NCI-H510A (cell line): Measurements from ENCODE around the gene DNAL4.
"Not testable (repeated sequence)": the region's sequence is repeated elsewhere in the genome, so short reads cannot be mapped to it uniquely, and the experiment has no call there.

ENCODE experiments used
- DNase-seq: peaks from one replicate; lab custom pipeline; 2025; lab: John Stamatoyannopoulos, UW

Gene DNAL4

DNA sequence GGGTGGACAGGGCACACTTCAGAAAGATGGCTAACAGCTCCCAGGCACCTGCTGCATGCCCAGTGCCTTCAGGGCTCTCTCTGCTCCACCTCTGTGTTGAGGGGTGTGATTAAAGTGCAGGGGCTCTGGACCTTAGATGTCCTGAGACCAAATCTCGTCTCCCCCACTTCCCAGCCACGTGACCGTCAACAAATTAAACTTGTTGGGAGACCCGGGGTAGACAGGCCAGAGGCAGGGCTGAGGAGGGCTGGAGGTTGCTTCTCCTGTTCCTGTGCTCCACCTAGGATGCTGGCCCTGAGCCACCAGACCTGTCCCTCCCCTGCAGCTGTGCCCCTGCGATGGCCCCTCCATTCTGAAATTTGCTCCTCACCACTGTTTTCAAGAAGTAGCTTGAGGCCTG lies 32.9 kb upstream of the DNAL4 start:
- DNase-seq: no peak

DNA sequence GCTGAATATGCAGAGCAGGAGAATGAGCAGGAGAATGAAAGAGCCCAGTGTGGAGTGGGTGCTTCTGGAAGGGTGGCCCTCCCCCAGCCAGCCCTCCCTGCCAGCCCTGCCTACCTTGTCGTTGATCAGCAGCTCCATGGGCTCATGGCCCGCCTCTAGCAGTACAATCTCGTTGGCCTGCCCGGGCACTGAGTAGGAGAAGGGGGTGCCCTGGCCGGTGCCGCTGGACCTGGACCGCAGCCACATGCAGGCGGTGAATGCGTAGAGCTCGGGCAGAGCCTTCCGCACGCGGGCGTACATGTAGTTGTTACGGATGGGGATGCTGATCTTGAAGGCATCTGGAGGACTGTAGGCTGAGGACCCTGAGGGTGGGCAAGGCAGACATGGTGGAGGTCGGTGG lies 32.4 kb upstream of the DNAL4 start:
- DNase-seq: no peak

DNA sequence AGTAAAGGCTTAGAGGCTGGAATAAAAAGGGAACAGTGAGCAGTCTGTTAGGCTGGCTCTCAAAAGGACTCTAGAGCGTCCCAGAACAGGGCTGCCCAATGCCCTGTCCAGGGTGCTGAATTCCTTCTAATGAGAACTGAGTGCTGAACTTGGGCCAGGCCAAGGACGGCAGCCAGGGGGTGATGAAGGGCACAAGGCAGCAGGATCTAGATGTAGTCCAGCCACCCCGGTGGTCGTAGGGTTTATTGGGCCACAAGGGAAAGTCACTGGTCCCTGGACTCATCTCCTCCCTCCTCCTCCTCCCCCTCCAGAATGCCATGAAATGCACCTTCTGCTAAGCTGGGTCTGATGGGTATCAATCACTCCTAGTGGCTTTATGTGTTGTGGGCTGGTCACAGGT lies 30.6 kb upstream of the DNAL4 start:
- DNase-seq: no peak

DNA sequence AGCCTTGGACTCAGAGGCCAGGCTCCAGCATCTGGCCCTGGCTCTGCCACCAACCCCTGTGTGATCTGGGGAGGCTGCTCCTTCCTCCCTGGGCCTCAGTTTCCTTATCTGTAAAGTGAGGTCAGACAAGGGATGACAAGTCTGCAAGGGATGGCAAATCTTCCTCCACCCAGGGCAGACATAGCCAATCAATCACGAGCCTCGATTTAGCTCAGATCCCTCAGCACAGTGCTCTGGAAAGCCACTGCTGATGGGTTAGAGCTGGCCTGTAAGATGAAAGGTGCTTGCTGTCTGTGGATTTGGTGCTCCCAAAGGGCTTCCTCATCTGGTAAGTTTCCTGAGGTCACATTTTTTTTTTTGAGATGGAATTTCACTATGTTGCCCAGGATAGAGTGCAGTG lies 29.7 kb upstream of the DNAL4 start:
- no peak for DNase-seq

DNA sequence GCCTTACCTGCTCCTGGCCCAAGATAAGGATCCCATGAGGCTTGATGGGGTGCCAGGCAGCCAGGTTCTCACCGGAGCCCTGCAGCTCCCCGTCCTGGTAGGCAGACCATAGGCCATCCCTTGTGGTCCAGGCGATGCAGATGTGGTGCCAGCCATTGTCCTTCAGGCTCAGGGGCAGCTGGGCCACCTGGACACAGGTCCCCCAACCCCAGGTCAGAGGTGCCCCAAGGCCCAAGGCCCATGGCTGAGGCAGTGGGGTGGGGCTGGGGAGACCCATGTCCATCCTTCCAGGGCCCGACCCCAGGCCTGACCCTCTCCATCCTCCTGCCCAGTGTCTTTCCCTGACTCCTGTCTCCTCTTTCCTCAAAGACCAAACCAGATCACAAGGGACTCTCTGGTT lies 29.1 kb upstream of the DNAL4 start:
- no peak for DNase-seq

DNA sequence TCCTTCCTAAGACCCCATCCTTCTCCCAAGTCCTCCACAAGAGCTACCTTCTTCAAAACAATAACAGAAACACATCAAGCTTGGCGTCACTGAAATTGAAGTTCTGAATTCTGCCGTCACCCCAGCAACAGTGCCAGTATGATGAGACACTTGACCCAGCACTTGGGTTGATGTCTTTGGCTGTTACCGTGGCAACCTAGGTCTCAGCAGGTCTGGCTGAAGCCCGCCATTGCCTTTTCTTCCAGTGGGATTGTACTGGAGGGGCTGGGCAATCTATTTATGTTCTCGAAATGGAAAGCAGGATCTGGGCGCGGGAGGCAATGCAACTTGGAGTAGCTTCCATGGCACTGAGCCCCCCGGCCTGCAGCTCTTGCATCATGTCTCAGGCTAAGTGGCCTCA lies 26.1 kb upstream of the DNAL4 start:
- DNase-seq: no peak

DNA sequence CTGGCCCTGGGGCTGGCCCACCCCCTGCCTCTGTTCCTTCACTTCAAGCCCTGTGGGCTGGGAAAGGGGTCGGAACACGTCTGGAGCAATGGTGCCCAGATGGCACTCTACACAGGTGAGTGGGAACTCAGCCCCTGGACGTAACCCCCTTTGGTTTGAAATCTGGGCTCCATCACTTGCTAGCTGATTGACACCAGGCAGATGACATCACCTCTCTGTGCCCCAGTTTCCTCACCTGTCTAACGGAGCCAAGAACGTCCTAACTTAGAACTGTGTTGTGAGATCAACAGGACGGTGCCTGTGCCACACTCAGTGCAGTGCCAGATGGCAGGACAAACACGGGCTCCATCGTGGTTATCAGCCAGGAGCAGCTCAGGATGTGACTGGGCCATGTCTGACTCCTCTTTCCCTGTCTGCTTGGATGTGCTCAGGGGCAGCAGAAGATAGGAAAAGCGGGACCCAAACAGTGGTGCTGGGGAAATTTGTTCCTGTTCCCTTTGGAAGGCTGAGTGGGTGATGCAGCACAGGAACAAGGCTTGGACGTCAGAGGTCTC lies 25.5 kb upstream of the DNAL4 start:
- no peak for DNase-seq

DNA sequence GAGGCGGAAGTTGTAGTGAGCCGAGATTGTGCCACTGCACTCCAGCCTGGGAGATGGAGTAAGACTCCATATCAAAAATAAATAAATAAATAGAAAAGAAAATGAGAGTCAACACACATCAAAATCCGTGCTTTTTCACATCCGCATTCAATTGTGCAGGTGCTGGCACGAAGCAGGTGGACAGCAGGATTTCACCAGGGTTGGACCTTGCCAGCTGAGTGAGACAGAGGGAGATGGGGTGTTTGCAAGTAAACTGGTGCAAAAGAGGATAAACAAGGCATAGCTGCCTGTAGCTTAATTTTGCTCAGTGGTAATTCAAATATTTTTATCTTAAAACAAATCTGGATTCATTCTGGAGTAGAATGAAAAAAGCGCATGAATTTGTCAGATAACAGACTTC lies 23.3 kb upstream of the DNAL4 start:
- DNase-seq: no peak

DNA sequence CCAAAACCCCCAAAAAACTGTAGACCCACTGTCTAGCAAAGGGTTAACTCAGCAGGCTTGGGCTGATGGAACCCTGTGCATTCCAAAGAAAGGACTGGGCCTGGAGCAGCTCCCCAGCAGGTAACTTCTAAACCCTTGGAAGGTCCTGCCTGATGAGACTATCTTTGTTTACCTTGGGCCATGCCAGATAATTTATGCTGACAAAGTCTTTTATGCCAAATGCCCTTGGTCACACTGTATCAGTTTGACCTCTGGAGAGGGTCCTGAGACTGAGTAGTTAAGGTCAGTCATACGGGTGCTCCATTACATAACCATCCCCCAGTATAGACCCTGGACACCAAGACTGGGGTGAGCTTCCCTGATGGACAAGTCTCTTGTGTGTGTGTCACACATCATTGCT lies 21.9 kb upstream of the DNAL4 start:
- no peak for DNase-seq

DNA sequence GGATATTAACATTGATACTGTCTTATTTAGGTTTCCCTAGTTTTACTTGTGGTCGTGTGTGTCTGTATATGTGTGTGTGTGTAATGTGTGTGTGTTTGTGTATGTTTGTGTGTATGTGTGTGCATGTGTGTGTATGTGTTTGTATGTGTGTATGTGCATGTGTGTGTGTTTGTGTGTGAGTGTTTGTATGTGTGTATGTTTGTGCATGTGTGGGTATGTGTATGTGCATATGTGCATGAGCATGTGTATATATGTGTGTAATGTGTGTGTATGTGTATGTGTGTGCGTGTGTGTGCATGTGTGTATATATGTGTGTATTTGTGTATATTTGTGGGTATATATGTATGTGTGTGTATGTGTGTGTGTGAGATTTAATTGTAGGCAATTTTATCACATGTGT lies 17.3 kb upstream of the DNAL4 start:
- no peak for DNase-seq

DNA sequence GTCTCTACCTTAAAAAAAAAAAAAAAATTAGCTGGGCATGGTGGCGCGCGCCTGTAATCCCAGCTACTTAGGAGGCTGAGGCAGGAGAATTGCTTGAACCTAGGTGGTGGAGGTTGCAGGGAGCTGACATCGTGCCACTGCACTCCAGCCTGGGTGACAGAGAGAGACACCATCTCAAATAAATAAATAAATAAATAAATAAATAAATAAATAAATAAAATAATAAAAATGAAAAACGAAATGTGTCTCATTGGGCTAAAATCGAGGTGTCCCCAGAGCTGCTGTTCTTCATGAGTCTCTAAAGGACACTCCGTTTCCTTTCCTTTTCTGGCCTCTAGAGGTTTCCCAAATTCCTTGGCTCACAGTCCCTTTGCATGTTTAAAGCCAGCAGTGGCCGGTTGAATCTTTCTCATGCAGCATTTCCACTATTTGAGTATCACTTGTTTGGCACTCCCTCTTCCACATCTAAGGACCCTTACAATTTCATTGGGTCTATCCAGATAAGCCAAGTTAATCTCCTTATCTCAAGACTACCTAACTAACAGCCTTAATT lies 11.2 kb upstream of the DNAL4 start:
- not testable (repeated sequence) for DNase-seq

DNA sequence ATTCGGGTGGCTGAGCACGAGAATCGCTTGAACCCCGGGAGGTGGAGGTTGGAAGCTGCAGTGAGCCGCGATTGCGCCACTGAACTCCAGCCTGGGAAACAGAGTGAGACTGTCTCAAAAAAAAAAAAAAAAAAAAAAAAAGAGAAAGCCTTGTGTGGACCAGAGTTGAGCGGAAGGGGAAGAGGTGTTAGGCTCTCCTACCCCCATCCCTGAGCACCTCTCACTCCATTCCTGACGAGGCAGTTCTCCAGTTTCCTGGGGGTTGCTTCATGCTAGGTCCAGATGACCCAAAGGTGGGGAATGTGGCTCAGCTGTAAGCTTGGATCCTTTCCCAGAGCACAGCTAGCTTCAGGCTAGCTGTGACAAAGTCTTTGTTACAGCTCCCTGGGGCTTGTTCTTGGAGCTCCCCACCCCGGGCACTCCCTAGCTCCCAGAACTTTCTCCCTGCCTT lies 8.8 kb upstream of the DNAL4 start:
- no peak for DNase-seq

DNA sequence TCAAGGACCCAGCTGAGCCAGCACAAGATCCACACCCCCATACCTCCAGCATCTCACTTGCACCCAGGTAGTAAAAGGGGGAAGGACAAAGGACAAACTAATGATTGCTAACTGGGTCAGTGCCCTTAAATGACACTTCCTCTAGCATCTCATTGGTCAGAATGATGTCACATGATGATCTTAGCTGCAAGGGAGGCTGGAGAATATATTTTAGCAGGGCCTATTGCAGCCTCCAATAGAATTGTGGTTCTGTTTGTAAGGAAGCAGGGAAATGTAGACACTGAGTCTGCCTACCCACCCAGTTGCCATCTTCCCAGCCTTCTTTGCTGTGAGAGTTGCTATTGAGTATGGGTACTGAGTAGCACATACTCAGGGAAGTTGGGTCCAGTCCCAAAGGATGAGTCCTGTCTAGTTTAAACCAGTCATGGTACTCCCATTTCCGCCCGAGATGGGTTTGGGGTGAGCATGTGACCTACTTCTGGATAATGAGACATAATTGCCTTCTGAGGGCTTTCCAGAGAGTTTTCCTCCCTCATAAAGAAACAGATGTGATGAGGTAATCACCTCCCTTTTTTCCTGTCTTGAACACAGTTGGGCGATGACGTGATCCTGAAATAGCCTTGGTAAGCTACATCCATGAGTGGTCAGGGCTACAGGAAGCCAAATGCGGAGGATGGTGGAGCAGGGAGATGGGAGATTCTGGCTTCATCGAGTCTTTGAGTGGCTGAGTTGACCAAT lies 5.5 kb upstream of the DNAL4 start:
- no peak for DNase-seq

DNA sequence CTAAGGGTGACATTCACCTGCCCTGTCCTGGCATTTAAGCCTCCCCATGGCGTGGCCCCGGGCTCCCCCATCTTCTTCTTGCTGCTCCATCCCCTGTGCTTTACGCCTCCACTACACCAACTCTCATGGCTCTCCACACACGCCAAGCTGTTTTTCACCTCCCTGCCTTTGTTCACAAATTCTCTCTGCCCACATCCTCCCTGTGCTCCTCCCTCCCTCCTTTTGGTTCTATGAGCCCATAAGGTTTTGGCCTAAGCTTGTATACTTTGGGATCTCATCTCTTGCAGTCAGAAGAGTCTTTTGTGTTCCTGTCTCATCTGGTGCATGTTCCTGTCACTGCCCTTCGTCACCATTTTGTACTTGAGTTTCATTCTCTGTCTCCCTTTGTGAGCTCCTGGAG lies 4.6 kb upstream of the DNAL4 start:
- no peak for DNase-seq

DNA sequence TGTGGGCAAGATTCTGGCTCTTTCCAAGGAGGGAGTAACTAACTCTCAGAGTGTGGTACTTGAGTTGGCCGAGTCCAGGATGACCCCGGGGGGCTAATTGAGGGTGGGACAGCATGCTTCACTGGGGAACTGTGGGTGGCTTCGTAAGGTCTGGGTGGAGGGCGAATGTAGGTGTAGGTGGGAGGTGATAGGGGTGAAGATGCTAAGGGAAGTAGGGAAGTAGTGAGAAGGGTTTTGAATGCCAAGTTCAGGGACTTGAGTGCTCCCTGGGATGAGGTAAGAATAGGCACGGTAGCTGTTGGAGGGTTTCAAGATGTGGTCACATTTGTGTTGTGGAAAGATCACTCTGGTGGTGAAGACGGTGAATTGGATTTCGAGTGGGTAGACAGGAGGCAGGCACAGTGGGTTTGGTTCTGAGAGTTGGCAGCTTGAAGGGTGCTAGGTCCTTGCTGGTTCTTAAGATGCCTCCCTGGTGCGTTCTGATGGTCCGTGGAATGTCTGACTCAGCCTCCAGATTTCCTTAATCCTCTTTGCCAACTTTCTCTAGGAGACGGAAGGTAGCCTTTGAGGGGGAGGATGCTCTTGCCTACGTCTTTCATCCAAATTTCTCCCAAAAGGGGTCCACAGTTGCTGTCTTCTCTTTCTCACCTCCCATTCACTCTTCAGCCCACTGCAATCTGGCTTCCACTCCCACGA lies 2.5 kb upstream of the DNAL4 start:
- DNase-seq: no peak

DNA sequence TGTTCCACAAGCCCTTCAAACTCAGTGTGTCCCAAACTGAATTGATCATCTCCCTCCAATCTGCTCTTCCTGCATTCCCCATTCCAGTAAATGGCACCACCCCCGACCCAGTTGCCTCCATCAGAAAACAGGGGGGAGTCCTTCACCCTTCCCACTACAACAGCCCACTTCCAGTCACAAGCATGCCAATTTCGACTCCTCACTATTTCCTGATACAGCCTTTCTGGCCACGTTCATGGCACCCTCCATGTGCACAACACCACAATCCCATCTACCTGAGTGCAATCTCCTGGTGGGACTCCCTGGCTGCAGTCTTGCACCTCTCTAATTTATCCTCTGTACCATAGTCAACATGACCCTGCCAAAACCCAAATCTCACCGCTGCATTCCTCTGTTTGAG lies 1.6 kb upstream of the DNAL4 start:
- DNase-seq: no peak

DNA sequence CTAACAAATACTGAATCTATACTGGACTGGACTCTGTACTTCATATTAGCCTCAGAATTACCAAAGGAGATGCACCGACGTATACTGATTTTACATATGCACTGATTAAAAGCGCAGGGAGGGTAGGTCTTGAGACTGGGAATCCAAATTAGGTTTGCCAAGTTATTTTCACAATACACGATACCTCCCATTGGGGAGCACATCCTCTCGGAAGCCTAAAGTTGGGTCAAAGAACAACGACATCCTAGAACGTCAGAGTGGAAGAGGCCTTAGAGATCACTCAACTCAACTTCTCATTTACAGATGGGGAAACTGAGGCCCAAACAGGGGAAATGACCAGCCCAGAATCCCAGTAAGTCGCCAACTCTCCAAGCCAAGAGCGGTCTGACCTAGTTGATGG lies 626 bp downstream of the DNAL4 start:
- DNase-seq: no peak

DNA sequence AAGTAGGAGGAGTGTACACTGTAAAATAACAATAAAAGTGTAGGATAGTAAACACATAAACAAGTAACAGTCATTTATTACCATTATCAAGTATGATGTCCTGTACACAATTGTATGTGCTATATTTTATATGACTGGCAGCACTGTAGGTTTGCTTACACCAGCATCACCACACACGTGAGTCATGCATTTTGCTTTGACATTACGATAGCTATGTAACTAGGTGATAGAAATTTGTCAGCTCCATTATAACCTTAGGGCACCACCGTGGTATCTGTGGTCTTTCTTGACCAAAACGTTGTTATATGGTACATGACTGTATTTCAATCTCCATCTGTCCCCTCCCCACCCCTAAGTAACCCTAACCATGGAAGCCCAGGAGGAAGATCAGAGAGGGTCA lies 1.1 kb downstream of the DNAL4 start:
- DNase-seq: no peak

DNA sequence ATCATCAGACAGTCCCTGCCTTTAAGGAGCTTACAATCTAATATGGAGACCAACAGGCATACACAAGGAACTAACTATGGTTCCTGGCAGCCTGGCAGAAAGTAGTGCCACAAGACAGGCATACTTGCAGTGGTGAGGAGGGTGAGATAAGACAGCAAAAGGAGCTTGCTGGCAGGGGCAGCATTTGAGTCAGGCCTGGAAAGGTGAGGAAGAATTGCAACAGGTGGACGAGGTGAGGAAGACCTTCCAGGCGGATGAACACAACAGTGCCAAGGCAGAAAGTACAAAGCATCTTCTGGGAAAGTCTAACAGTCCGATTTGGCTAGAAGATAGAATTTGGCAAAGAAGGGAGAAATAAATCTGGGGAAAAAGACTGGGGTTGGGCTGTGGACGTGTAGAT lies 4.3 kb downstream of the DNAL4 start:
- DNase-seq: no peak

DNA sequence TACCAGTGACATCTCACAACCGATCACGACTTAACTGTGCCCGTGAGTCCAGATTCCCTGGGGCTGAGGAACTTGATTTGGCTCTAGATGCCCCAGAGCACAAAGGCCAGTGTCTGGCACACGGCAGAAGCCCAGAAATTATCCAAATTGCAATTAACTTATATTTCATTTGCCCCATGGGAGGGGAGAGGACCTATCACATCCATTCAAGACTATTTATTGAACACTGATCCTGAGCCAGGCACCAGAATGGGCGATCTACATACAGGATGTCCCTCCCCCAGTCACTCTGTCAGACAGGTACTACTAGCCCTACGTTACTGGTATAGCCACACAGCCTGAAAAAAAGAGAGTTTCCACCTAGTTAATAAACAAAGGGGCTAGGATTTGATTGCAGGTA lies 5.1 kb downstream of the DNAL4 start:
- DNase-seq: no peak

DNA sequence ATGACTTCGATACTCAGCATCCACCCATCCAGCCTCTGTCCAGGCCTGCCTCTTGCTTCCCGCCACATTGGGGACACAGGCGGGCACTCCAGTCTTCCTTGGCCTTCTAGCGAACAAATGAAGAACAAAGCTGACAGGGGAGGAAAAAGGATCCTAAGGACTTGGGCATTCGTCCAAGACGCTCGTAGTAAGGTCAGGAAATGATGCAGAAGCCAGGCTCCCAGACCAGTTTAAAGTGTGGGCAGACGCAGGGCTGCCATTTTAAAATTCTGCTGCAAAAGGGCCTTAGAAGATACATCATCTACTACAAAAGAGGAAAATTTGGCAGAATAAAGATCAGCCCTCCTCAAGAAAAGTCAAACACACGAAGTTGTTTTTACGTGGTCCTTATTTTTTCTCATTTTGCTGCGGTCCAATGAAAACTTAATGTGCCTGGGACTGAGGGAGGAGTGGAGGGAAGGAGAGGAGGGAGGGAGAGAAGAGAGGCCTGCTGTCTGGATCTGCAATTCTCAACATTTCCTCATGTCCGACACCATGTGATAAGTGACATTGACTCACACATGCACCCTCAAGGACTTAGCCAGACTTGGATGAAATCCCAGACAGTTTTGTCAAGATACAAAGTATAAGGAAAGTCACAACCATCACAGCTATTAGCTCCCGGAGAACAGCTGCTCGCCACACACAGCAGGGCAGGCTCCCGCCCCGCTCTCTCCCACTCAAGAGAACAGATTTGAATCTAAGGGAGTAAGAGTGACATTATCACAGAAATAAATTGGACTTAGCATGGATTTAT lies 5.7 kb downstream of the DNAL4 start:
- DNase-seq: no peak

DNA sequence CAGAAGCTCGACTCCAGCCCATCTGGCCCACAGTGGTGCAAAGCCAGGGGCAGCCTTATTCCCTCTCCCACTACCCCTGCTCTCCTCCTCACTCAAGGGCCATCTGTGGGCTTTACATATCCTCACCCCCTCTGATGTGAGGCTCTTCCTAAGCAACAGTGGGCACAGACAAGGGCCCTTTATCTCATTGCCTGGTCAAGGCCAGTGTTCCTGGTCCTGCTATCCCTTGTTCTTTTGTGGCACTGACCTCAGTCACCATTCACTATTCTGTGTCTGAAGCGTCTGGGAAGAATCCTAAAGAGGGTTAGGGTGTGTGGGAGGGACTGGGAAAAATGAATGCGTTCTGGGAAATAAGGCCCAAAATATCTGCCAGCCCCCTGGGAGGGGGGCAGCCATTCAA lies 7.3 kb downstream of the DNAL4 start:
- no peak for DNase-seq

DNA sequence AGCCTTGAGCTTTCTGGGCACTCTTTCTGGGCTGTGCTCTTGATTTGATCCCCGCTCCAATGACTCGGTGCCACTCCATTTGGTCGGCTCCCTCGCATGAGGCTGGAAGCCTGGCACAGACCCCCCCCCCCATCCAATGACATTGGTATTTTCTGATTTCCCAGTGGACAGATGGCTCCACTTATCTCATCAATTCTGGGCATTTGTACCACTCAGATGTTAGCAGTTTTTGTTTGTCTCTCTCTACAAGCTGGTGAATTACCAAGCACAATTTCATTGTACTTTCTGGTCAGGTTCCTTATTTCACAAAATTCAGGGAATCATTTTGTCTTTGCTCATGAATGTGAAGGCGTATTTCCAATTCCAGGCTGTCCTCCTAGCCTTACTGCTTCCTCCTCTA lies 9.1 kb downstream of the DNAL4 start:
- no peak for DNase-seq
